K562 (cell line): ENCODE data around the gene WDR31. TPM values are rescaled to one million over a fixed set of nuclear protein-coding genes. Genes with fewer than 3 reads are reported as not detected.
A peak's percentile ranks its signal among the peaks of the same experiment; 100 is the strongest.

ENCODE experiments used
- ARNT ChIP-seq, 2 experiments: fragments of 450-650 bp; IDR thresholded peaks; 2 replicates each; pipeline ENCODE4 v1.6.1; 2016; ENCODE audit warnings: mild to moderate bottlenecking in 1 of 2
- CXXC5 ChIP-seq: fragments of 250-450 bp; sonication (Bioruptor Pico); IDR thresholded peaks from 2 replicates; pipeline ENCODE4 v1.8.0; 2022; ENCODE audit warnings: inconsistent platforms, mild to moderate bottlenecking, moderate library complexity
- DMBX1 ChIP-seq: fragments of 250-450 bp; sonication (Bioruptor Pico); IDR thresholded peaks from 2 replicates; pipeline ENCODE4 v1.8.0; 2022; ENCODE audit warnings: inconsistent platforms, mild to moderate bottlenecking, moderate library complexity, borderline replicate concordance
- ETV1 ChIP-seq: fragments of 450-650 bp; conservative IDR thresholded peaks from 2 replicates; pipeline ENCODE4 v1.6.1; 2016; ENCODE audit warnings: missing genetic modification characterization, control low read depth, low read depth, missing compliant biosample characterization
- FOXA3 ChIP-seq, 2 experiments: fragments of 450-650 bp in 1 of 2; sonication (generic) in 1 of 2; formaldehyde crosslinking; IDR thresholded peaks in 1 of 2; conservative IDR thresholded peaks in 1 of 2; 2 replicates each; pipeline versions ENCODE4 v1.4.0 to v1.8.0; 2020 to 2022; ENCODE audit warnings: mild to moderate bottlenecking in 2 of 2, missing genetic modification reagents in 1 of 2
- JUND ChIP-seq, 2 experiments: IDR thresholded peaks; 2 replicates in 1 of 2; 3 replicates in 1 of 2; pipeline ENCODE4 v1.6.1; 2011; ENCODE audit warnings: borderline replicate concordance in 2 of 2, low read depth in 2 of 2, low read length in 2 of 2, improper control_type of control experiment in 1 of 2, missing biosample characterization in 1 of 2, missing genetic modification characterization in 1 of 2, missing genetic modification reagents in 1 of 2
- KAT7 ChIP-seq: sonication (generic); formaldehyde crosslinking; IDR thresholded peaks from 2 replicates; pipeline ENCODE4 v1.8.0; 2022; ENCODE audit warnings: missing genetic modification reagents, mild to moderate bottlenecking, borderline replicate concordance
- MYC ChIP-seq, 2 experiments: fragments of 250-450 bp in 1 of 2; sonication (Bioruptor Pico) in 1 of 2; IDR thresholded peaks; 2 replicates each; pipeline versions ENCODE4 v1.5.1 to v1.6.1; 2012 to 2021; ENCODE audit warnings: low read depth in 2 of 2, borderline replicate concordance in 1 of 2, improper control_type of control experiment in 1 of 2, low read length in 1 of 2, mild to moderate bottlenecking in 1 of 2, moderate library complexity in 1 of 2
- PTRF ChIP-seq: fragments of 450-650 bp; IDR thresholded peaks from 2 replicates; pipeline ENCODE4 v1.6.1; 2016; ENCODE audit warnings: mild to moderate bottlenecking, missing genetic modification characterization, missing compliant biosample characterization
- SMAD3 ChIP-seq: fragments of 450-650 bp; formaldehyde crosslinking; conservative IDR thresholded peaks from 2 replicates; pipeline ENCODE4 v1.4.0; 2020; ENCODE audit warnings: mild to moderate bottlenecking
- TEAD2 ChIP-seq: fragments of 450-650 bp; IDR thresholded peaks from 2 replicates; pipeline ENCODE4 v1.6.1; 2016; ENCODE audit warnings: missing genetic modification characterization, control low read depth, missing compliant biosample characterization
- ZNF212 ChIP-seq: fragments of 450-650 bp; formaldehyde crosslinking; IDR thresholded peaks from 2 replicates; pipeline ENCODE4 v1.4.0; 2020; ENCODE audit warnings: mild to moderate bottlenecking
- ZNF583 ChIP-seq: fragments of 250-450 bp; sonication (Bioruptor Pico); IDR thresholded peaks from 2 replicates; pipeline ENCODE4 v1.4.0; 2020
- ZNF592 ChIP-seq: fragments of 450-650 bp; IDR thresholded peaks from 2 replicates; pipeline ENCODE4 v1.6.1; 2017; ENCODE audit warnings: antibody characterized with exemption, mild to moderate bottlenecking
- ZNF695 ChIP-seq: fragments of 450-650 bp; formaldehyde crosslinking; IDR thresholded peaks from 2 replicates; pipeline ENCODE4 v1.4.0; 2020; ENCODE audit warnings: mild to moderate bottlenecking, moderate library complexity
- polyA plus RNA-seq, 8 experiments: library from polyadenylated mRNA; depleted of rRNA in 4 of 8; stranded (reverse) in 5 of 8; unstranded in 3 of 8; fragments of >200 nt; fragmentation: Nextera tagmentation in 2 of 8; fragmentation: Illumina TruSeq in 1 of 8; extraction: Ambion mirVana in 2 of 8; extraction: Trizol in 1 of 8; gene quantifications; 2 replicates each; pipeline versions ENCODE4 v1.2.1 to v1.2.3, GENCODE V29; 2011 to 2014; ENCODE audit warnings: inconsistent platforms in 1 of 8, missing spikeins in 1 of 8
- total RNA-seq, 7 experiments: library from RNA; depleted of rRNA in 6 of 7; stranded (reverse); fragments of >200 nt in 6 of 7; fragmentation: Illumina TruSeq in 2 of 7; extraction: Trizol in 2 of 7; gene quantifications; 2 replicates each; pipeline versions ENCODE4 v1.2.1 to v1.2.3, GENCODE V29; 2011 to 2021; ENCODE audit warnings: low replicate concordance in 1 of 7
- TF ChIP-seq, protein P1 (sequence below): fragments of 250-450 bp; sonication (Bioruptor Pico); IDR thresholded peaks from 2 replicates; pipeline ENCODE4 v1.5.0; 2021; ENCODE audit warnings: mild to moderate bottlenecking, borderline replicate concordance
- TF ChIP-seq, protein P2 (sequence below), 2 experiments: fragments of 250-450 bp in 1 of 2; fragments of 450-650 bp in 1 of 2; sonication (Bioruptor Pico) in 1 of 2; IDR thresholded peaks; 2 replicates each; pipeline versions ENCODE4 v1.6.1 to v1.8.0; 2016 to 2021; ENCODE audit warnings: mild to moderate bottlenecking in 2 of 2, moderate library complexity in 2 of 2, missing compliant biosample characterization in 1 of 2, missing genetic modification characterization in 1 of 2
- TF ChIP-seq, protein P3 (sequence below): fragments of 200-800 bp; sonication (Bioruptor generic); IDR thresholded peaks from 2 replicates; pipeline ENCODE4 v1.6.1; 2017; ENCODE audit warnings: missing genetic modification characterization, missing compliant biosample characterization

Gene WDR31
- total and polyA plus RNA-seq, 9 of the 15 experiments (the other 6 are each of a cell fraction or from before 2014, with no cell fraction given) = 0.35 to 1.8 (median 0.95) TPM

DNA sequence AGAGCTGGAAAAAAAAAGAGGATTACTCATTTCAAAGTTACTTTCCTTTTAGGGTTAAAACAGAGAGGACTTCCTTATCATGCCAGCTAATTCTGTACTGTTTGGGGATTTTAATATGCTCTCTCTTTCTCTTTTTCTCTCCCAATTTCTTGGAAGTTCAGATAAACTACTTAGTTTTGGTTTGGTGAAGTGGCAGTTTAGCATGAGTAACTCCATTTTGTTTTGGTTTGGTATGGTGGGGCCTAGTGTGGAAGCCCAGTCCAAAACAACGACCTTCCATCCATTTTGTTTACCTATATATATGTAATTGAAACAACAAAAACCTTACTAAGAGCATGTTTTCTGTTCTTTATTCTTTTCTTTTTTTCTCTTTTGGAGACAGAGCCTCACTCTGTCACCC lies 5.6 kb upstream of the WDR31 start (continued):
- TF ChIP-seq, protein P1, sequence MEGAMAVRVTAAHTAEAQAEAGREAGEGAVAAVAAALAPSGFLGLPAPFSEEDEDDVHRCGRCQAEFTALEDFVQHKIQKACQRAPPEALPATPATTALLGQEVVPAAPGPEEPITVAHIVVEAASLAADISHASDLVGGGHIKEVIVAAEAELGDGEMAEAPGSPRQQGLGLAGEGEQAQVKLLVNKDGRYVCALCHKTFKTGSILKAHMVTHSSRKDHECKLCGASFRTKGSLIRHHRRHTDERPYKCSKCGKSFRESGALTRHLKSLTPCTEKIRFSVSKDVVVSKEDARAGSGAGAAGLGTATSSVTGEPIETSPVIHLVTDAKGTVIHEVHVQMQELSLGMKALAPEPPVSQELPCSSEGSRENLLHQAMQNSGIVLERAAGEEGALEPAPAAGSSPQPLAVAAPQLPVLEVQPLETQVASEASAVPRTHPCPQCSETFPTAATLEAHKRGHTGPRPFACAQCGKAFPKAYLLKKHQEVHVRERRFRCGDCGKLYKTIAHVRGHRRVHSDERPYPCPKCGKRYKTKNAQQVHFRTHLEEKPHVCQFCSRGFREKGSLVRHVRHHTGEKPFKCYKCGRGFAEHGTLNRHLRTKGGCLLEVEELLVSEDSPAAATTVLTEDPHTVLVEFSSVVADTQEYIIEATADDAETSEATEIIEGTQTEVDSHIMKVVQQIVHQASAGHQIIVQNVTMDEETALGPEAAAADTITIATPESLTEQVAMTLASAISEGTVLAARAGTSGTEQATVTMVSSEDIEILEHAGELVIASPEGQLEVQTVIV = peak; percentile 82; the same call in 1 of the 2 replicates
- TF ChIP-seq PTRF (tag) = peak; percentile 98
- no peak for TF ChIP-seq MYC (IDR thresholded peaks at IDR 0.05; ENCODE audit: low read depth, low read length)
- peak; percentile 69; the same call in 1 of the 2 replicates for TF ChIP-seq MYC (CRISPR knock-in tag; IDR thresholded peaks at IDR 0.05; ENCODE audit: borderline replicate concordance, low read depth)
- TF ChIP-seq ZNF583 (CRISPR knock-in tag) = peak; percentile 96
- TF ChIP-seq ARNT (IDR thresholded peaks at IDR 0.05) = no peak
- TF ChIP-seq TEAD2 (tag) = peak; percentile 92
- no peak for TF ChIP-seq FOXA3 (CRISPR knock-in tag; conservative IDR thresholded peaks at IDR 0.05 in 1 of 2, IDR thresholded peaks at IDR 0.05 in 1 of 2)
- peak; percentile 98 for TF ChIP-seq ZNF592
- TF ChIP-seq, protein P2, sequence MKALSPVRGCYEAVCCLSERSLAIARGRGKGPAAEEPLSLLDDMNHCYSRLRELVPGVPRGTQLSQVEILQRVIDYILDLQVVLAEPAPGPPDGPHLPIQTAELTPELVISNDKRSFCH (CRISPR knock-in tag; IDR thresholded peaks at IDR 0.05) = peak; percentile 73; the same call in 1 of the 2 replicates
- TF ChIP-seq, protein P2 (tag; IDR thresholded peaks at IDR 0.05) = peak; percentile 97
- TF ChIP-seq, protein P3, sequence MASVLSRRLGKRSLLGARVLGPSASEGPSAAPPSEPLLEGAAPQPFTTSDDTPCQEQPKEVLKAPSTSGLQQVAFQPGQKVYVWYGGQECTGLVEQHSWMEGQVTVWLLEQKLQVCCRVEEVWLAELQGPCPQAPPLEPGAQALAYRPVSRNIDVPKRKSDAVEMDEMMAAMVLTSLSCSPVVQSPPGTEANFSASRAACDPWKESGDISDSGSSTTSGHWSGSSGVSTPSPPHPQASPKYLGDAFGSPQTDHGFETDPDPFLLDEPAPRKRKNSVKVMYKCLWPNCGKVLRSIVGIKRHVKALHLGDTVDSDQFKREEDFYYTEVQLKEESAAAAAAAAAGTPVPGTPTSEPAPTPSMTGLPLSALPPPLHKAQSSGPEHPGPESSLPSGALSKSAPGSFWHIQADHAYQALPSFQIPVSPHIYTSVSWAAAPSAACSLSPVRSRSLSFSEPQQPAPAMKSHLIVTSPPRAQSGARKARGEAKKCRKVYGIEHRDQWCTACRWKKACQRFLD (CRISPR knock-in tag) = peak; percentile 93
- TF ChIP-seq JUND (IDR thresholded peaks at IDR 0.05; ENCODE audit: borderline replicate concordance, low read depth, low read length) = no peak
- peak; percentile 62; the same call in 1 of the 3 replicates for TF ChIP-seq JUND (tag; IDR thresholded peaks at IDR 0.05; ENCODE audit: borderline replicate concordance, low read depth, low read length)
- TF ChIP-seq ZNF695 (CRISPR knock-in tag) = 0 out of 2 replicates have a peak, but pooled peaks have one; percentile 38
- peak; percentile 87 for TF ChIP-seq CXXC5 (CRISPR knock-in tag)
- peak; percentile 97 for TF ChIP-seq DMBX1
- peak; percentile 63 for TF ChIP-seq ETV1 (tag)
- no peak for TF ChIP-seq KAT7 (CRISPR knock-in tag)
- peak; percentile 97 for TF ChIP-seq SMAD3
- TF ChIP-seq ZNF212 (CRISPR knock-in tag) = peak; percentile 76; the same call in 1 of the 2 replicates
